ENCODE data around the gene ALDH3A1.
"Not testable (repeated sequence)": the region's sequence is repeated elsewhere in the genome, so short reads cannot be mapped to it uniquely, and the experiment has no call there.

Gene ALDH3A1

DNA sequence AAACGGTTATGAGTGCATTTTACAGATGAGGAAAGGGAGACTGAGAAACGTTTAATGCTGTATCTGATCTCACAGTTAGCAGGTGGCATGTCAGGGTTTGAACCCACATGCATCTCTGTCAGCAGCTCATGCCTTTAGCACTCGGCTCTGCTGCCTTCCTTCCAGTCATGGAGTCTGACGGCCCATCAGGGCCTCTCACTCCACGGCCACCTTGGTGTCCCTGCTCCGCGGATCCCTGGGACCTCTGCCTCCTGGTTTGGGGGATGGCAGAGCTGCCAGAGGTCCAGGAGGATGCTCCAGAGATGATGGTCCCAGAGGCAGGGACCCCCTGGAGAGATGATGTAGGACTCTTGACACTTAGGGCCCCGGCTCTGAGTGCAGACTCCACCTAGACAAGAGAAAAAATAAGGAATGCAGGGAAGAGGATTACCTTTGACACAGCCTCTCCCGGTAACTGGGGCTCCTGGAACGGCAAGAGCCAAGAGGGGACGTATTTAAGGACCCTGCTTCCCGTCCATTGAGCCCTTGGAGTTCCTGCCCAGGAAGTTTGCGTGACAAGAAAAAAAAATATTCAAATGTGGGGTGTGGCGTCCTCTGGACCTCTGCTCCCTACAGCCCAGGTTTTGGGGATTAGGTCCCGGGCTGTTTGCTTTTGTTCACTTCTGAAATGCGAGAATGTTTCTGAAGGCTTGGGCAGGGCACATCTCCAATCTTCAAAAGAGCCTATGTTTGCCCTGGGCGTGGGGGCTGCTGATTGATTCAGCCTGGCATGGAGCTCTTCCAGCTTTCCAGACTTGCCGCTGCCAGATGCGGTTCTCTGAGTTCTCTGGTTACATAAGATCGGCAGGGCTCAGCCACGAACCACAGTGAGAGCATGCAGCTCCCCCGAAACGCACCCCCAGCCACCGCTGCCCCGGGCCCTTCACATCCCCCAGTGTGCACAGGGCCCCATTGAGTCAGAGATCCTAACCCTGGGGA lies at the start of gene ALDH3A1:
TSS of gene ALDH3A1 (minus strand) at position 470 of the 978 bp plus-strand sequence. CDS start 3,169 bp downstream, outside the sequence.
- DNase-seq (ENCODE audit: extremely low read depth in 1 of 2, low read depth in 1 of 2), result no peak

DNA sequence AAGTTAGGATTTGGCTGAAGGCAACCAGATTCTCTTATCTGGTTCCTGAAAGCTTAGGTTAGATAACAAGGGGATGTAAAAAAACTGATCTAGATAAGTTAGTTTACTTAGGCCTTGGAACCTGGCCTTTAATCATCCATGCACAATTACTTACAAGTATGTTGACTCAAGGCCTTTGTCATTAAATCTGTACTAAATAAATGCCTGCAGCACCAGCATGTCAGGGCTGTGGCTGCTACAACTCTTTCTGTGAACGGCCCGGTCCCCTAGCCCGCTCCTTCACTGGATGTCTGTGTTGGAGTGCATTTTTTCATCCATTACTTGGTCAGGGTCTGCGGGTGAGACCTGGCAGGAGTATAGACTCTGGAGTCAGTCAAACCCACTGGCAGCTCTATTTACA lies 48.4 kb upstream of the ALDH3A1 start:
- DNase-seq (ENCODE audit: extremely low read depth in 1 of 2, low read depth in 1 of 2), result no peak

DNA sequence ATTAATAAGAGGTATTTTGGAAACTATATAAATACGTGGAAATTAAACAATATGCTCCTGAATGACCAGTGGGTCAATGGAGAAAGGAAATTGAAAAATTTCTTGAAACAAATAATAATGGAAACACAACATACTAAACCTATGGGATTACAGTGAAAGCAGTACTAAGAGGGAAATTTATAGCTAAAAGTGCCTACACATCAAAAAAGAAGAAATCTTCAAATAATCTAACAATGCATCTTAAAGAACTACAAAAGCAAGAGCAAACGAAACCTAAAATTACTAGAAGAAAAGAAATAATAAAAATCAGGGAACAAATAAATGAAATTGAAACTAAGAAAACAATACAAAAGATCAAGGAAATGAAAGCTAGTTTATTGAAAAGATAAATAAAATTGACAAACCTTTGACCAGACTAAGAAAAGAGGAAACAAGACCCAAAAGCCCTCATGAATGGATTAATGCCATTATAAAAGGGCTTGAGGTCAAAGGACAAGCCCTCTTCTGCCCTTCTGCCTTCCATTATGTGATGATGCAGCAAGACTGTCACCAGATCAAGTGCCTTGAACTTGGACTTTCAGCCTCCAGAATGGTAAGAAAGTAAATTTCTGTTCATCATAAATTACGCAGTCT lies 43.9 kb upstream of the ALDH3A1 start:
- DNase-seq (ENCODE audit: extremely low read depth in 1 of 2, low read depth in 1 of 2), result no peak

DNA sequence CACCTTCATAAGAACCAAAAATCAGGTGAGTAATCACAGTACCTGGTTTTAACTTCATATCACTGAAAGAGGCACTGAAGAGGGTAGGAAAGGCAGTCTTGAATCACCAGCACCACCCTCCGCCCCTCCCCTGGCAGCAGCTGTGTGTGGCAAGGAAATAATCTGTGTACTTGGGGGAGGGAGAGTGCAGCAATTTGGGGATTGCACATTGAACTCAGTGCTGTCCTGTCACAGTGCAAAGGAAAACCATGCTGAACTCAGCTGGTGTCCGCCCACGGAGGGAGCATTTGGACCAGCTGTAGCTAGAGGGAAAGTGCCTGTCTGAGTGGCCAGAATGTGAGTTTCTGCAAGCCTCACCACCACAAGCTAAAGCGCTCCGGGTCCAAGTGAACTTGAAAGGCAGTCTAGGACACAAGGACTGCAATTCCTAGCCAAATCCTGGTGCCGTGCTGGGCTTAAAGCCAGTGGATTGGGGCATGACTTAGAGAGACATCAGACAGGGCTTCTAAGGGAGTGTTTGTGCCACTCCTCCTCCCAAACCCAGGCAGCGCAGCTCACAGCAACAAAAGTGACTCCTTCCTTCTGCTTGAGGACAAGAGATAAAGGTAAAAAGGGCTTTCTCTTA lies 39.7 kb upstream of the ALDH3A1 start:
- DNase-seq (ENCODE audit: extremely low read depth in 1 of 2, low read depth in 1 of 2), result no peak

DNA sequence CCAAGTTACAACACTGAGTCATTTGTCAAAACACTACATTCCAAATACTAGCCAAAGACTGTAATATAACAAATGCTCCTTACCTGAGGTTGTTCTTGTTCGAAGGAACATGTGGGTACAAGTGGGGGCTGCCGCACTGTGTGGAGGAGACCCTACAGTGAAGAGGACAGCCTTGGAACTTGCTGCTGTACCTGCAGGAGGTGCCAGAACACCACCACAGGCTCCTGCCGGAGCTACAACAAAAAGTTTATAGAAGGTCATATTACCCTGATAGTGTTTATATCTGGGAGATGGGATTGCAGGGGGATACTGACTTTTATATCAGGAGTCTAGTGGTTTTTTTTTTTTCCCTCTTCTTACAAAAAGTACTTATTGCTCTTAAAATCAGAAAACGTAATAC lies 37.8 kb upstream of the ALDH3A1 start:
- DNase-seq (ENCODE audit: extremely low read depth in 1 of 2, low read depth in 1 of 2), result no peak

DNA sequence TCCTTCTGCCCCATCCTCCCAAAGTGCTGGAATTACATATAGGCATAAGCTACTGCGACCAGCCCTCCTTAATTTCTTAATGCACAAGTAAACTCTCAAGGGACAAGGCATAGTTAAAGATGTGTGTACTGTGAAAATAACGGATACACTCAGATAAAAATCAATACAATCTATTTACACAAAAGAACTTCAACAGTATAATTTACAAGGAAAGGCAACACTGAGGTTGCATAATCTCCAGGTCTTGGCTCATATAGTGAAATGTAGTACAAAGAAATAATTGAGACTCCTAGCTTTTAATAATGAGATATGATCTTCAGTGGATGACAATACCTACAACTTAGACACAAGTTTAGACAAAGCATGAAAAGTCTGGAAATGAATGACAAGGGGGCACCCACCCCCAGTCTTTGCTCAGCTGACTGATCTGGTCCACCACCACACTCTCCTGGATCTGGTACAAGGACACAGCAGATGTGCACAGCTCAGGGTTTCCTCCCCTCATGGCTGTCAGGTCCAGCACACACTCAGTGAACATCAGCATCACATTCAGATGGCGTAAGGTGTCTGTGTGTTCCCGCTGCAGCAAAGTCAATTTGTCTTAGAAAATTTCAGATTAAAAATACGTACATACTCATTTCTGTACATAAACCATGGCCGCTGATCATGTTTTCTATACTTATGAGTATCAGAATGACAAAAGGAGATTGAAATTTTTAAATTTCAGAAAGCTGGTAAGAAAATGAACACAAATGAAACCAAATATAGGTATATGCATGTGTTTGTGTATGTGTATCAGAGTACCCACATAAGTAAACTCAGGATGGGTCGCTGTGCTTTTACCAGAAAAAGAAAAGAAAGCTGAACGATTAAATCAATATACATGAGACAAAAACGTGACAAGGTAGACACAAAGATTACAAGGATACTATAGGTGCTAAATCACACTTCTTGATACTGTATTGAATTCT lies 33.7 kb upstream of the ALDH3A1 start:
- DNase-seq (ENCODE audit: extremely low read depth in 1 of 2, low read depth in 1 of 2), result no peak

DNA sequence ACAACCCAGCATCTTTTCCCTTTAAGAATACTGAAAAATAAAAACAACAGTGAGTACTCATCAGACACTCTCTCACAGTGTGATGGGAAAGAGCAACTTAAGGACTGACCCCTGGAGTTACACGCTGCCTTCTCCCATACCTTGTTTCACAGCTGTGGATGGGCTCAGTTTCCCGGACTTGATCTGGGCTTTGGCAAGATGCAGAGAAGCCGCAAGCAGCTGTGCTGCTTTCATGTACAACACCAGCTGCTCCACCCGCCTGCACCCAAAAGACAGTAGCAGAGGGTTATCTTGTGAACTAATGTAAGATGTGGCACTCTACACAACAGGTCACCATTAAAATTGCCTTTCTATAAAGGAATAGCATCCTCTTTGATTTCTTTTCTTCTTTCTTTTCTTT lies 32.7 kb upstream of the ALDH3A1 start:
- DNase-seq (ENCODE audit: extremely low read depth in 1 of 2, low read depth in 1 of 2), result no peak

DNA sequence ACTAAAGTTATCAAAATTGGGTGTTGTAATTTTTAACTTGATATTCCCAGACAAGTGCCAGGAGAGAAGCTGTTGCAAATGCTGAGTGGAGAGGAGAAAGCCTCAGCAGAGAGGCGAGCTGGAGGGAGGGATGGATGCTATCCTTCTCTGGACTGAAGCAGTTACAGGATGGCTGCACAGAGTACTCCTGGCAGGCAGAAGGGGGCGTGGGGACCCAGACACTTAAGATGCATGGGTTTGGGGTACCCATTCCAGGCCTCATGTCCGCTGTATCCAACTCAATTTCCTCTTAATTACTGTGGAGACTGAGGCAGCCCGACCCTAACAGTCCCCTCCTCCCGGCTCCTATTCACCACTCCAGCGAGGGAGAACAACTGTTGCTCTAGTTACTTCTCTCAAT lies 25.4 kb upstream of the ALDH3A1 start:
- no peak for DNase-seq (ENCODE audit: extremely low read depth in 1 of 2, low read depth in 1 of 2)

DNA sequence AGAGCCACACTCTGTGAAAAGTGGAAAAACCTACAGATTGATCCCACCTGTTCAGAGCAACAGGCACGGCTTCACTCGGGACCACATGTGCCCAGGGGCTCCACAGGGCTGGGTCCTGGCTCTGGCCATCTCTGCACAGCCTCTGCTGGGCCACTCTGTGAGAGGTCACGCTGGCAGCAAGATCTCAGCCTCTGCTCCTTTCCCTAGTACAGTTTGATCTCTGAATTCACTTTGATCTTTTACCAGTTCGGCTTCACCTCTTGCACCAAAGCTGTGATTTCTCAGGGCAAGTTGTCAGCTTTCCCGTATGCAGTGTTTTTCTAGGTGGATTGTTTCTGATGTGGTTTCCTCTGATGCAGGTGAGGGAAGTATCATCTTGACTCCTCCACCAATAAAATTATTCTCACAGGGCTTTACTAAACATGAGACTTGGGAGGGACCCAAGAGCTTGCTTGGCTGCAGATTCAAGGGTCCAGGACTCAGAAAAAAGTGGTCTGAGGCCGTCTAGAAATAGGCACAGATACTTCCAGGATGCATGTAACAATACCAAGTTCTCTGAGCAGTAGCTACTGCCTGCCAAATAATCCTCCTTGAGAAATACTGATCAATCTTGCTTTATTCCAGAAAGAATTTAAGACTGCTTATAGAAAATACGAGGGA lies 24.0 kb upstream of the ALDH3A1 start:
- DNase-seq (ENCODE audit: extremely low read depth in 1 of 2, low read depth in 1 of 2), result no peak

DNA sequence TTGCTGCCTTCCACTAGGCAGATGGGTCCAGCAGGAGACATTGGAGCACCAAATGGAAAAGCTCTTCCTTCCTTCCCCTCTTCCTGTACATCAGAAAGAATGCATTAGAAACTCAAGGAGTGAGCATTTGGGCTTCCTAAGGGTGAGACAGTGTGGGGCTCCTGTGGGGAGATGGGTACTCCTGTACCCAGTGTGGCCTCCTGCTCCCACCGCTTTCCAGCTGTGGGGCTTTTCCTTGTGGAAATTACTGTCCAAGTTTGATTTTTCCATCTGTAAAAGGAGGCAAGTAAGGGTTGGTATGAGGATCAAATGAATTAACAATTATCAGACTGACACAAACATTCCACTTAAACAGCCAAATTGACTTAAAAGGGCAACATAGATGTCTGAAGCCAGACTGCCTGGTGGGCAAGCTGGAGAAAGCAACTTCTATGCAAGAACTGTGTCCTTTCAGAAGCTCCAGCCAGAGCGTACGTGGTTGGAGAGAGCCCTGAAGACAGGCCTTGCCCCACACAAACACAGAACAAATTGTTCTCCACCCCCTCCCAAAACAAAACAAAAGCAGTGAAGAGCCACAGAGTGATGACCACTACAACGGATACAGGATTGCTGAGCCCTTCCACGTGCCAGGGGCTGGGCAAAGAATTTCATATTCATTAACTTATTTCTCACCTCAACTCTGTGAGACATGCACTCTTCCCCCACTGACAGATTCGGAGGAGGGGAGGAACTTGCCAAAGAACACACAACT lies 23.1 kb upstream of the ALDH3A1 start:
- no peak for DNase-seq (ENCODE audit: extremely low read depth in 1 of 2, low read depth in 1 of 2)

DNA sequence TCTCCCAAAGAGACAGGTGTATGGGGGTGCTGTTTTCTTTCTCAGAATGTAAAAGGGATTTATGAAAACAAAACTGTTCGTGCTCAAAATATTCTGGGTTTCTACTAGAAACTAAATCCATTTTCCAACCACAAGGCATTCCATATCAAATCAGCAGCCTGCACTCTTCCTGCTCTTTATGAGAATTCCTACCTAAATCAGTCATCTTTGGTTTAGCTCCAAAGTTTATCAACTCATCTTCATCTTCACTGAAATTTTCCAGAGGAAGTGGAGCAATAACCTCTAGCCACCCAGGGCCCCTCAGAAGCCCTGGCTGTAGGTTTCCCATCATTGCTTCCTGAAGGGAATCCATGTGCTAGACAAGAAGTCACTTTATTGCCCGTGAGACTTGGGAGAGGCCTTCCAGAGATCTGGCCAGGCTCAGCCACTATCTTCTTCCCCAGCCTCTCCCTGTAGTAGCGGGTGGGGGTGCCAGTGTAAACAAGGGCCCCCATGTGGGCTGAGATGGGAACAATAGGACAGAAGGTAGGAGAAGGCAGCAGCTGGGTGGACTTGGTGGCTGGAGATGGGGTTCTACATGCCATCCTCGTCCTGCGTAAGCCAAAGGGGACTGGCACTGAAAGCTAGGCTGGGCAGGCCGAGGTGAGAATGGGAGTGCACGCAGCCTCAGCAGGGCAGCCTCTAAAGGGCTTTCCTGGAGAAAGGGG lies 22.0 kb upstream of the ALDH3A1 start:
- no peak for DNase-seq (ENCODE audit: extremely low read depth in 1 of 2, low read depth in 1 of 2)

DNA sequence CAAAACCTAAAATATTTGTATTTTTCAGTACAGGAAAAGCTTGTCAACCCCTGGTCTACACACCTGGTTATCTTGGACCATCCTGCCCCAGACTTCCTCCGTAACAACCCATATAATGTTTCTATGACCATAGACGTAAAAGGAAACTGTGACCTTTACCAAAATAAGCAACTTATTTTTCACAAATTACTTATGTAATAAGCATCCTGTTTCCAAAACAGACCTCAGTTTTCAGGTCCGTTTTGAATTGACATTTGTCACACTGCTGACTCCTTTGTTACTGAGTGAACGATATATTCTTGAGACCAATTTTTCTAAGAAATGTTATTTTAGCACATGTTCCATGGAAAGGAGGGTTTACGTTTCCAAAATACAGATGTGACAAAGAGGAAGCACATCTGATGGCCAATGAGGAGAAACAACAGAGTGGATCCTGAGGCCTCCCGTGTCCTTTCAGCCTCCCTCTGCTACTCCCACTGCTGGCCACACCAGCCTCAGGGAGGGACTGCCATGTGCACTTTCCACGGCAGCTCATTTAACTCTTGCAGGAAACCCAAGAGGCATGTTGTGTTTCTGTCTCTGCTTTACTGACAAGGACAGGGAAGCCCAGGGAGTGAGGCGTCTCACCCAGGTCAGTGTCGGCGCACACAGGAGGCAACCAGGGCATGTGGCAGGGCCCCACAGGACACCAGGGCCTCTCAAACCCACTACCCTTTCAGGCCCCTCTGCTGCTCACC lies 20.1 kb upstream of the ALDH3A1 start:
- no peak for DNase-seq (ENCODE audit: extremely low read depth in 1 of 2, low read depth in 1 of 2)

DNA sequence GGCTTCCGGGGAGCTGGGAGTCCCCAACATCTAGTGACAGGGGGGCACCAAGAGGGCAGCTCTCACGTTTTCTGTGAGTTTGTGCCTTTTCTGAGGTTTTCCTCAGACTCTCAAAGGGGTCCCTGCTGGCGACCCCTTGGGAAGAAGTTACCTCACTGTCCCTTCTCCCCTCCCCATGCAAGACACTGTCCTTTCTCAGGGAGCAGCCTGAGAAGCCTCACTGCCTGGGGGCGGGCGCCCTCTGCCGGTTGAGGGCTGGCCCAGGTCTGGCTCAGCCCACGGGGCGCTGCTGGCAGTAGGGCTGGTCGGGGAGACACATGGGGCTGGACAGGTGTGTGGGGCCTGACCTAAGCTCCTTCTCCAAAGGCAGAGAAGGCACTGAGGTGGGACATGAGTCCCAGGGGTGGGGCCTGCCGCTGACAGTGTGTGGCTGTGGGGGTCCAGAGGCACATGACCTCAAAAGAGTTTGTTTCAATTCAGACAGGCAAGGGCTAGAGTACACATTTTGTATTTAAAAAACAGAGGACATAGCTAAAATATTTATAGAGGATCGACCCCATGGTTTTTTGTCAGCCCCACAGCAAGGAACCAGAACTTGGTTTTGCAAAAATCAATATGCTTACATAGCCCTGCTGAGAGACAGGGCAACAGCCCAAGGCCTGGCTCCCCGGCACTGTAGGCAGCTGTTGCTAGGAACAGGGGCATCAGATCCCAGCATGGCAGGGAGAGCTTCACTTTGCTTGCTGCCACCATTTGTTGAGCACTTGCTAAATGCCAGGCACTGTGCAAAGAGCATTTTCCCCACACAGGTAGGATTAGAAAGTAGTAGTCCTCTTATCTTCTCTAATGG lies 18.5 kb upstream of the ALDH3A1 start:
- DNase-seq (ENCODE audit: extremely low read depth in 1 of 2, low read depth in 1 of 2), result peak; percentile 47 to 50

DNA sequence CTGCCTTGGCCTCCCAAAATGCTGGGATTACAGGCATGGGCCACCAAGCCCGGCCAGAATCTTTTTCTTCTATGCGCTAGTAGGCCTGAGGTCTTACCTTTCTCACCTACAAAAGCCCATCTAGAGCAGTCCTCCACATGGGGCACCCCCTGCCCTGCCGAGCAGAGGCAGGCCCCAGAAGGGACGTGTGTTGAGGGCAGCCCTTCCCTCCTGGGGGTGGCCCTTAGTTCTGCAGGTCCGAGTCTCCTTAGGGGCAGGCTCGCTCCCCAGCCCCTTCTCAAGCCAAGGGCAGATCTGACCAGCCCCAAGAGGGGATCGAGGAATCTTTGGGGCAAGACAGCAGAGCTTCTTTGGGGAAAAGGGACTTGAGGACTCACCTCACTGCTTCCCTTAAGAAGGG lies 17.9 kb upstream of the ALDH3A1 start:
- DNase-seq (ENCODE audit: extremely low read depth in 1 of 2, low read depth in 1 of 2), result no peak

DNA sequence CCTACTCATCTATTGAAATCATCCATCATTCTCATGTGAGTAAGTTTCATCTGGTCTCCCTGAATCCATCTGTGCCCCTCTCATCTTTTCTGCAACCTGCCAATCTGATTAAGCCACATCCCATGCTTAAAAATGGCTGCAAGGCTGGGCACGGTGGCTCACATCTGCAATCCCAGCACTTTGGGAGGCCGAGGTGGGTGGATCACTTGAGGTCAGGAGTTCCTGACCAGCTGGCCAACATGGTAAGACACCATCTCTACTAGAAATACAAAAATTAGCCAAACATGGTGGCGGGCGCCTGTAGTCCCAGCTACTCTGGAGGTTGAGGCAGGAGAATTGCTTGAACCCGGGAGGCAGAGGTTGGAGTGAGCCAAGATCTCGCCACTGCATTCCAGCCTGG lies 15.9 kb upstream of the ALDH3A1 start:
- DNase-seq (ENCODE audit: extremely low read depth in 1 of 2, low read depth in 1 of 2), result not testable (repeated sequence)

DNA sequence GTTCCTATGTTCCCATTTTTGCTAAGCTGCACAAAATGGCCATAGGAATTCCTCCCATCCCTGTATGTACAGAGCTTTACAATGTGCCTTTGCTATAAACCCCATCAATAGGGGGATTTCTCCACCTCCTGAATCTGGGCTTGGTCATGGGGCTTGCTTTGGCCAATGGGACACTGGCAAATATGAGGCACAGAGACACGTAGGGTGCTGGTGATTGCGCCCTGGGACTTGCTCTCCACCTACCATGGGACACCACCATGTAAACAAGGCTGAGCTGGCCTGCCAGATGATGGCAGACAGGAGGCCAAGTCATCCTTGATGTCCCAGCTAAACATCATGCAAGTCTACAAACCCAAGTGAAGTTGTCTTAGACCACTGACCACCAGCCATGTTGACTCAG lies 15.3 kb upstream of the ALDH3A1 start:
- no peak for DNase-seq (ENCODE audit: extremely low read depth in 1 of 2, low read depth in 1 of 2)

DNA sequence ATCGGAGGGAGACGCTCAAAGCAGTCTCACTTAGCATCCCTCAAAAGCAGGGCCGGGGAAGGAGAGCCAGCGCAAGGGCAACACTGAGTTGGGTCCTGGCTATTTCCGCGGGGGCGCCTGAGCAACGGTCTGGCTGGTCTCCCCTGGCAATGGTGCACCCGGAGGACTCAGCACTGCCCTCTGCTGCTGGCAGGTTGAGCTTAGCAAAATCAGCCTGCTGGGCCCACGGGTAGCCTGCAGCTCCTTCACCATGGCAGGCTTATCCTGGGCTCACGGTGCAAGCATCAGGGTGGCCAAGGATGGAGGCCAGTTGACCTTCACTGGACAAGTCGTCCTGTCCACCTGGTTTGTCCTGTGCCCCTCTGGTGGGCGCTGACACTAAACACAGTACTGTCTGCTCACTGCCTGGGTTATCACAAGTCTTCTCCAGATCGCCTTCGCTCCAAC lies 14.4 kb upstream of the ALDH3A1 start:
- peak; percentile 24 to 37 for DNase-seq (ENCODE audit: extremely low read depth in 1 of 2, low read depth in 1 of 2)

Data from stimulated activated CD8-positive, alpha-beta memory T cell treated with anti-CD3 and anti-CD28 coated beads, Interleukin-7, amount 100 ng/mL, for 48 hours (primary cell).